ENCODE data around the gene KLRF2. TPM values are rescaled to one million over a fixed set of nuclear protein-coding genes. Genes with fewer than 3 reads are reported as not detected.

KLRF2 gene
- total RNA-seq, 4 donors from 2014 or later = not detected

DNA sequence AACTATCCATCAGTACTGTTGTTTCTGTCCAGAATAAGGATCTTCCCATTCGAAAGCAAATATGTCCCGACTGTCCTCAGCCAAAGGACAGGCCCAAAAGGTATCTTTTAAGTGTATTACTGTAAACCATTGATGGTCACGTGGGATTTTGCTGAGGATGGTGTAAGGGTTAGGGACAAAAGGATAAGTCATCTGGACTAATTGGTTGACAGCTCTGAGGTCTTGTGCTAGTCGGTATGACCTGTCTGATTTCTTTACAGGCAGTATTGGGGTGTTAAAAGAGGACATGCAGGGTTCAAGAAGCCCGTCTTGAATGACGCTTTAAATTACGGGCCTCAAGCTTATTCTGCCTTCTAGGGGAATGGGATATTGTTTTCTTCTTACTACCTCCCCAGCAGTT is 26.5 kb downstream of the KLRF2 start:
- peaks cover 13 to 19% of the 10 kb centered on the region in 2 donors for H3K9me3 ChIP-seq
- no peak overlapping the region for H3K4me3 ChIP-seq
- no peaks in the 10 kb centered on the region for H3K4me1 ChIP-seq
- H3K36me3 ChIP-seq = no peaks in the 10 kb centered on the region
- in situ Hi-C loops (cut with MboI; ENCODE audit: low pct_ligation_motif_present in 1 of 4, low pct_unique_long_range_greater_than_20kb in 1 of 4, low sequenced_read_pairs in 3 of 4) (no loop called here), intact Hi-C loops (cut with DNase I; ENCODE audit: low total_unique reads) (no loop called here)
- TF ChIP-seq, protein P1, sequence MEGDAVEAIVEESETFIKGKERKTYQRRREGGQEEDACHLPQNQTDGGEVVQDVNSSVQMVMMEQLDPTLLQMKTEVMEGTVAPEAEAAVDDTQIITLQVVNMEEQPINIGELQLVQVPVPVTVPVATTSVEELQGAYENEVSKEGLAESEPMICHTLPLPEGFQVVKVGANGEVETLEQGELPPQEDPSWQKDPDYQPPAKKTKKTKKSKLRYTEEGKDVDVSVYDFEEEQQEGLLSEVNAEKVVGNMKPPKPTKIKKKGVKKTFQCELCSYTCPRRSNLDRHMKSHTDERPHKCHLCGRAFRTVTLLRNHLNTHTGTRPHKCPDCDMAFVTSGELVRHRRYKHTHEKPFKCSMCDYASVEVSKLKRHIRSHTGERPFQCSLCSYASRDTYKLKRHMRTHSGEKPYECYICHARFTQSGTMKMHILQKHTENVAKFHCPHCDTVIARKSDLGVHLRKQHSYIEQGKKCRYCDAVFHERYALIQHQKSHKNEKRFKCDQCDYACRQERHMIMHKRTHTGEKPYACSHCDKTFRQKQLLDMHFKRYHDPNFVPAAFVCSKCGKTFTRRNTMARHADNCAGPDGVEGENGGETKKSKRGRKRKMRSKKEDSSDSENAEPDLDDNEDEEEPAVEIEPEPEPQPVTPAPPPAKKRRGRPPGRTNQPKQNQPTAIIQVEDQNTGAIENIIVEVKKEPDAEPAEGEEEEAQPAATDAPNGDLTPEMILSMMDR (IDR thresholded peaks at IDR 0.05) = no peak
- TF ChIP-seq POLR2AphosphoS5 (IDR thresholded peaks at IDR 0.05) = no peak
- TF ChIP-seq POLR2A (IDR thresholded peaks at IDR 0.05) = no peak
- TF ChIP-seq EP300 (IDR thresholded peaks at IDR 0.05; ENCODE audit: low read depth) = no peak
- no peak for DNase-seq
- no peak overlapping the region for H3K27ac ChIP-seq
- WGBS, 2 donors (ENCODE audit: low coverage in 1 of 2) = 83 to 90% methylated on average over 5 to 7 of the region's 7 CpGs
- no peaks in the 10 kb centered on the region for H3K27me3 ChIP-seq

DNA sequence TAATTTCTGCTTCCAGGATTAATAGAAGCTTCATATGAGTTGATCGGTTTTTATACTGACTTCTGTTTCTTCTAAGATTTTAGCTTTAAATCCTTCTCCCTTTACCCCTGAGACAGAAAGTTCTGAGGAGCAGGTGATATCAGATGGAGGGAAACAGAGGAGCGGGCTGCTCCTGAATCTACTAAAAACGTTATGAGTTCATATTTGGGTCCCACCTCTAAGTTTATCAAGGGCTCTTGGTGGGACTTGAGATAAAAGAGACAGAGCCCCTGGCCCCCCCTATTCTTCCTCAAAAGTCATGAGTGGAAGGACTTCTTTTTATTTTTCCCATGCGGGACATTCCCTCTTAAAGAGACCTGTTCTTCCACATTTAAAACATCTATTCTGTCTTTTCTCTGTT is 27.1 kb downstream of the KLRF2 start:
- no peaks in the 10 kb centered on the region for H3K36me3 ChIP-seq
- no peaks in the 10 kb centered on the region for H3K4me1 ChIP-seq
- no peaks in the 10 kb centered on the region for H3K27me3 ChIP-seq
- H3K4me3 ChIP-seq = no peak overlapping the region
- H3K9me3 ChIP-seq = peaks cover 13 to 19% of the 10 kb centered on the region in 2 donors
- intact Hi-C loops (cut with DNase I; ENCODE audit: low total_unique reads) (no loop called here), in situ Hi-C loops (cut with MboI; ENCODE audit: low pct_ligation_motif_present in 1 of 4, low pct_unique_long_range_greater_than_20kb in 1 of 4, low sequenced_read_pairs in 3 of 4) (no loop called here)
- no peak for DNase-seq
- 76 to 92% methylated on average over 4 of the region's 4 CpGs for WGBS, 2 donors (ENCODE audit: low coverage in 1 of 2)
- no peak overlapping the region for H3K27ac ChIP-seq
- no peak for TF ChIP-seq EP300 (IDR thresholded peaks at IDR 0.05; ENCODE audit: low read depth)
- no peak for TF ChIP-seq POLR2A (IDR thresholded peaks at IDR 0.05)
- TF ChIP-seq, protein P1 (IDR thresholded peaks at IDR 0.05) = no peak
- TF ChIP-seq POLR2AphosphoS5 (IDR thresholded peaks at IDR 0.05) = no peak

DNA sequence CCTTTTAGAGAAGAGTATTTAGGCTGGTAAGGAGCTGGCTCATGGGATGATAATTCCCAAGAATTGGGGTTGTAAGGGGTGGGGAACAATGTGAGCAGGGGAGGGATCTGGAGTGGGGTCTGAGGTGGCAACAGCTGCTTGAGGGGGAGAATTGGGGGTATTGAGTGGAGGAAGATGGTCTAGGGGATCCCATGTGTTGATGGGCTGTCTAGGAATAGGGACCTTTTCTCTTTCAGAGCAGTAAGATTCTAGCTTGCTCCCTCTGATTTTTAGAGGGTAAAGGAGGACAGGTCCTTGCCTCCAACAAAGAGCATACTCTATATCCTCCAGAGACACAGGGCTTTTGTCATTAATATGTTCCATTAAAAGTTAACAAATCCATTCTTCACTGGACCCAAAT is 28.4 kb downstream of the KLRF2 start:
- TF ChIP-seq, protein P1 (IDR thresholded peaks at IDR 0.05) = no peak
- TF ChIP-seq EP300 (IDR thresholded peaks at IDR 0.05; ENCODE audit: low read depth) (no peak), POLR2AphosphoS5 (IDR thresholded peaks at IDR 0.05) (no peak), POLR2A (IDR thresholded peaks at IDR 0.05) (no peak)
- DNase-seq = no peak
- H3K27me3 ChIP-seq = no peaks in the 10 kb centered on the region
- H3K4me1 ChIP-seq = no peaks in the 10 kb centered on the region
- H3K27ac ChIP-seq = no peak overlapping the region
- intact Hi-C loops (cut with DNase I; ENCODE audit: low total_unique reads) = no loop called here
- in situ Hi-C loops (cut with MboI; ENCODE audit: low pct_ligation_motif_present in 1 of 4, low pct_unique_long_range_greater_than_20kb in 1 of 4, low sequenced_read_pairs in 3 of 4) = no loop called here
- H3K9me3 ChIP-seq = peaks cover 13 to 19% of the 10 kb centered on the region in 2 donors
- no peak overlapping the region for H3K4me3 ChIP-seq
- H3K36me3 ChIP-seq = no peaks in the 10 kb centered on the region

DNA sequence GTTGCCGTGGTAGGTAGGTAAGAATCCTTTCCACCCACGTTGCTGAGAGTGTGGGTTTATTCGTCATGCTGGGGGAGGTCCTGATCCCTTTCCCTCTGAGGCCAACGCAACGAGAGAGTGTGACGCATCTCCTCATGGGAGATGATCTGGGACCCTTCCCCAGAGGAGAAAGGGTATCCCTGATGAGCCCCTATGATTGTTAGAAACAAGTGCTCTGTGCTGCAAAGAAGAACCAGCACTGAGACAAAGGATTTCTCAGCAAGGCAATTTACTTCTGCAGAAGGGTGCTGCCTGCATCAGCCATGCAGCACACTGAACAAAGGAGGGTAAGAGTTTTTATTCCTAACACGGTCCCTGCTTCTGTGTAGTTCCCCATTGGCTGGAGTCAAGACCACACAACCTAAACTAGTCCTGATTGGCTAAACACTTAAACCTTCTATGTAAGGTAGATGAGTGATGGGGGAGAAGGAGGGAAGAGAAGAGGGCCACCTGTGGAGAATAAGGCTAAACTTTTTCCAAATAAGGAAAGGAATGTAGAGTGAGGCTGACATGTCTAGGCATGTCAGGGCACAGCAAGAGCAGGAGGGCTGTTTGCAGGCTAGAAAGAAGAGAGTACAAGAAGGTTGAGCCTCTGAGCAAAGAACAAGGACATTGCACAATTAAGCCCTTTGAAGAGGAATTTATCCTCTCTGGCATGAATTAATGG is 29.6 kb downstream of the KLRF2 start:
- Histone ChIP-seq H3K27me3 (no peaks in the 10 kb centered on the region), H3K9me3 (peaks cover 13 to 19% of the 10 kb centered on the region in 2 donors), H3K4me3 (no peak overlapping the region), H3K27ac (no peak overlapping the region), H3K4me1 (no peaks in the 10 kb centered on the region), H3K36me3 (no peaks in the 10 kb centered on the region)
- in situ Hi-C loops (cut with MboI; ENCODE audit: low pct_ligation_motif_present in 1 of 4, low pct_unique_long_range_greater_than_20kb in 1 of 4, low sequenced_read_pairs in 3 of 4) (no loop called here), intact Hi-C loops (cut with DNase I; ENCODE audit: low total_unique reads) (no loop called here)
- WGBS, 2 donors (ENCODE audit: low coverage in 1 of 2) = 69 to 87% methylated on average over 7 of the region's 7 CpGs
- no peak for DNase-seq
- TF ChIP-seq, protein P1 (IDR thresholded peaks at IDR 0.05) = no peak
- TF ChIP-seq EP300 (IDR thresholded peaks at IDR 0.05; ENCODE audit: low read depth) (no peak), POLR2A (IDR thresholded peaks at IDR 0.05) (no peak), POLR2AphosphoS5 (IDR thresholded peaks at IDR 0.05) (no peak)

Data from transverse colon (tissue), 4 donors.